Fibroblast of villous mesenchyme (primary cell): ENCODE measurements around the gene WDFY4. TPM values are rescaled to one million over a fixed set of nuclear protein-coding genes. Genes with fewer than 3 reads are reported as not detected.

Source experiments
- DNase-seq: peaks from one replicate; pipeline ENCODE4 v3.0.0-alpha.2; 2010; ENCODE audit warnings: low read depth
- H3K4me3 ChIP-seq: 2 replicates; pipeline ENCODE4 v1.5.1; 2011; ENCODE audit warnings: low read depth, mild to moderate bottlenecking, low read length
- total RNA-seq: library from RNA; depleted of rRNA; stranded (reverse); fragments of >200 nt; gene quantifications from 2 replicates; pipeline ENCODE4 v1.2.3, GENCODE V29; 2012
- TF ChIP-seq, protein P1 (sequence below): IDR thresholded peaks from 2 replicates; pipeline ENCODE4 v1.5.1; 2012; ENCODE audit warnings: low read depth, mild to moderate bottlenecking, low read length; ENCODE audit not compliant: insufficient read depth

WDFY4 gene
- total RNA-seq, 1 donor, result not detected

DNA sequence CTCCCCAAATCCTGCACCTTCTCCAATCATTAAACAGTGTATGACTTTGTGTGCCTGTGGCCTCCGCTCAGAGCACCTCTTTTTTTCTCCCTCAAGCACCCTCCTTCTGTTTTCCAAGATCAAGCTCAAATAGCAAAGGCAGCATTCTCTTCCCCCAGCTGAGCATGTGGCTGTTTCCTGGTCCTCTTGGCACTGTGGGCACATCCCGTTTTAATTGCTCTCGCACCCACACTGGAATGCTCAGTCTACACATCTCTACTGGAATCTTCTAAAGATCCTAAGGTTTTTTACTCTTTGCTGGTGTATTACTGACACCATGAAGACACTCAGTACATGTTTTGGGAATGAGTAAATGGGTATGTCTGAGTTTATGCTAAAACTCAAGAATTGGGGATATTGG is 107.4 kb downstream of the WDFY4 start:
- TF ChIP-seq, protein P1, sequence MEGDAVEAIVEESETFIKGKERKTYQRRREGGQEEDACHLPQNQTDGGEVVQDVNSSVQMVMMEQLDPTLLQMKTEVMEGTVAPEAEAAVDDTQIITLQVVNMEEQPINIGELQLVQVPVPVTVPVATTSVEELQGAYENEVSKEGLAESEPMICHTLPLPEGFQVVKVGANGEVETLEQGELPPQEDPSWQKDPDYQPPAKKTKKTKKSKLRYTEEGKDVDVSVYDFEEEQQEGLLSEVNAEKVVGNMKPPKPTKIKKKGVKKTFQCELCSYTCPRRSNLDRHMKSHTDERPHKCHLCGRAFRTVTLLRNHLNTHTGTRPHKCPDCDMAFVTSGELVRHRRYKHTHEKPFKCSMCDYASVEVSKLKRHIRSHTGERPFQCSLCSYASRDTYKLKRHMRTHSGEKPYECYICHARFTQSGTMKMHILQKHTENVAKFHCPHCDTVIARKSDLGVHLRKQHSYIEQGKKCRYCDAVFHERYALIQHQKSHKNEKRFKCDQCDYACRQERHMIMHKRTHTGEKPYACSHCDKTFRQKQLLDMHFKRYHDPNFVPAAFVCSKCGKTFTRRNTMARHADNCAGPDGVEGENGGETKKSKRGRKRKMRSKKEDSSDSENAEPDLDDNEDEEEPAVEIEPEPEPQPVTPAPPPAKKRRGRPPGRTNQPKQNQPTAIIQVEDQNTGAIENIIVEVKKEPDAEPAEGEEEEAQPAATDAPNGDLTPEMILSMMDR, result no peak
- no peak for DNase-seq
- no peak overlapping the region for H3K4me3 ChIP-seq

DNA sequence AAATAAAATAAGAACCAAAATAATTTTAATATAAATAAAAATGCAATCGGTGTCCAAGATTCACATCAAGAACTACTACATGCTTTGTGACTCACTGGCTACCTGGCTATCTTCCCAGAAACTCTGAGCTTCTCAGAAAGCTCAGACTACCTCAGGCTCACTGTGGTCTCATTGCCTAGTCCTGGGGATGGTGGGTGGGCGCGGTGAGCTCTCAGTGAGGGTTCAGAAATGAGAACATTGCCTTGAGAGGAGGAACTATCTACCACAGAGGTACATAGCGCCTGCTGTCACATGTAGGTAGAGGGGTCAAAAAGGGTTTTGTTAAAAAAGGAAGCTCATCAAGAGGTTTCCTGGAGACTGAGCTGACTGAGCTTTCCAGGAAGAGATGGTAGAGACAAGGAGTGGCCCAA is 108.0 kb downstream of the WDFY4 start:
- TF ChIP-seq, protein P1, result no peak
- peak; percentile 40 for DNase-seq
- H3K4me3 ChIP-seq, result no peak overlapping the region

DNA sequence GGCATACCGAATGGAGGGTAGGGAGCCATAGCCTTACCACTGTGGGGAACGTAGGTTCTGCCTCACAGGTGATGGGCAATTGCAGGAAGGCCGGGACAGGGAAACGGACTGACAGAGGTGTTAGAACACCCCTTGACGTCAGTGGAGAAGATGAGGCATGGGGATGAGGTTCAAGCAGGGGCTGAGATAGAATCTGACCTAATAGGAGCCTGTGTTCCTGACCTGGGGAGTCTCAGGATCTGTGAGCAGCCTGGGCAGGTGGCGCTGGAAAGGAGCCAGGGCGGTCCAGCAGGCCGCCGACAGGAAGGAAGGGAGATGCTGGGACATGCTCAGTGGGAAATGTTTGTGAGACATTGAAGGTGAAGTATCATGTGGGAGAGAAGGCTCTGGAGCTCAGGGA is 109.4 kb downstream of the WDFY4 start:
- TF ChIP-seq, protein P1, result no peak
- H3K4me3 ChIP-seq, result no peak overlapping the region
- no peak for DNase-seq

DNA sequence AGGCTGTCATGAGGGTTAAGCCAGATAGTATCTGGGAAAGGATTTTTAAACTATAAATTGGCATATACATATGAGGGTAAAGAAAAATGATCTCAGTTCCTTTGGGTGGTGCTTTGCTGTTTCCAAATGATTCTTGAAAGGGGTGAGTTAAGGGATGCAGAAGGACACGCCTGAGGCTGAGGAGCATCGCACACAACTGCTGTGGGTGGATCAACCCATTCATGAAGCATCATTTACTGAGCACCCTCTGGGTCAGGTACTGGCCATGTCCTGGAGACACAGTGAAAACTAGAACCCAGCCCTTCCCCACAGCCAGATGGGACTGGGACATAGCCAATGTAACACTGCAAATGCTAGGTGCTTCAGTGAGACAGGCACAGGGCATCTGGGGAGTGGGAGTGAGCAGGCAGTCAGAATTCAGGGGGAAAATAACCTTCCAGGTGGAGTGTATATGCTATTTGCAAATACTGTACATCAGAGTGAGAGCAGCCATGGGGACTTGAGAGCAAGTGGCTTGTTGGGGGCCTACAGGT is 112.1 kb downstream of the WDFY4 start:
- DNase-seq, result no peak
- no peak overlapping the region for H3K4me3 ChIP-seq
- TF ChIP-seq, protein P1, result no peak

DNA sequence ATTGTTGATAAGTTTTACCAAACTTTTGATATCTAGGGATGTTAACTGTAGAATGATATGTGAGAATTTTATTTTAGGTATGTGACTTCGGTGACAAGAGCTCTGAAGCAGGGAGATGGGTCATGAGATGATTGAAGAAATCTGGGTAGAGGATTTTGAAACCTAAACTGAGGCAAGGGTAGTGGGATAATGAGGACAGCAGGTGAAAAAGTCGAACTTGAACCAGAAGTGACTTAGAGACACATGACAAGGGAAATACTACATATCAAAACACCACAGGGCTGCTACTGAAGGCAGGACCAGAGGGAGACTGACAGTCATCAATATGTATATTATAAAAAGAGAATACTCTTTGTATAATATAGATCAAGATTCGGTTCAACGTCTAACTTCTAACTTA is 113.2 kb downstream of the WDFY4 start:
- H3K4me3 ChIP-seq, result no peak overlapping the region
- TF ChIP-seq, protein P1, result no peak
- no peak for DNase-seq

DNA sequence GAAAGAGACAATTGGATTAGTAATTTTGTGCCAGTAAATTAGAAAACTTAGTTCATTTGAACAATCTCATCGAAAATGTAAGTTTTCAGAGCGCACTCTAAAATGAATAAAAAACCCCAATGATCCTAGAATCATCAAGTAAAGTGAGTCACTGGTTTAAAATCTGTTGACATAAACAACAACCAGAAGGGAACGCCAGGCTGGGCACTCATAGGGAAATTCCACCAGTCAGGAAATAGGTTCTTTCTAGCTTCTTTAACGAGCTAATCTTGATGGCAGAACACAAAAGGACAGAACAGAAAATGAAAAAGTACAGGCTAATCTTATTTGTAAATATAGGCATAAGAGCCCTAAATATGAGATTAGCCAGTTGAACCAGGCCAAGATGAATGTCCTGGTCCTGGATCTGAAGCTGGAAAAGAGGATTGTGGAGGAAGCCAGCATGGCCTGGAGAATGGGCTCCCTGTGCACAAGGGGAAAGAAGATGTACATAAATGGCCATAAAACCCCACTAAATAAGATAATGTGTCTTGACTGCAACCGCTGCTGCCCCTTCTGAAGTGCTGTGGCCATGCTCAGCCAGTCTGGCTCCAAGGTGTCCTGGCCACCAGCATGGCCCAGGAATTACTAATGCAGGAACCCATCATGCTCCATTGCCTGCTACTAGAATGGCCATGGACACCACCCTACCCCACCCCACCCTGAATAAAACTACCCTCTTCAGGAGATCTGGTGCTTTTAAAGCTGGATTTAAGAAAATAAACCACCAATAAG is 114.0 kb downstream of the WDFY4 start:
- TF ChIP-seq, protein P1, result no peak
- DNase-seq, result peak; percentile 58
- no peak overlapping the region for H3K4me3 ChIP-seq
